GM23338 (cell line): ENCODE results near the gene CPSF4. TPM values are rescaled to one million over a fixed set of nuclear protein-coding genes. Genes with fewer than 3 reads are reported as not detected.

Experiments
- EZH2phosphoT487 ChIP-seq: fragments of 200-600 bp; sonication (generic); IDR thresholded peaks from one replicate; pipeline ENCODE4 v1.8.1; 2018; ENCODE audit warnings: antibody characterized with exemption; ENCODE audit not compliant: unreplicated experiment
- NANOG ChIP-seq: IDR thresholded peaks from 2 replicates; pipeline ENCODE4 v1.6.1; 2016; ENCODE audit warnings: antibody characterized with exemption, borderline replicate concordance
- ZNF114 ChIP-seq: fragments of 250-450 bp; sonication (Bioruptor Pico); IDR thresholded peaks from 2 replicates; pipeline ENCODE4 v1.5.0; 2020; ENCODE audit warnings: mild to moderate bottlenecking, moderate library complexity
- ZNF462 ChIP-seq: fragments of 250-450 bp; sonication (Bioruptor Pico); IDR thresholded peaks from 2 replicates; pipeline ENCODE4 v1.5.0; 2020; ENCODE audit warnings: mild to moderate bottlenecking, moderate library complexity
- polyA plus RNA-seq: library from polyadenylated mRNA; unstranded; fragments of >200 nt; fragmentation: Nextera tagmentation; extraction: Ambion mirVana; gene quantifications from 2 replicates; pipeline ENCODE4 v1.2.1, GENCODE V29; 2016
- total RNA-seq: library from RNA; depleted of rRNA; stranded (reverse); fragments of >200 nt; shearing (Covaris generic); gene quantifications from 2 replicates; pipeline ENCODE4 v1.2.3, GENCODE V29; 2014
- TF ChIP-seq, protein P1 (sequence below): IDR thresholded peaks from one replicate; pipeline ENCODE4 v1.6.1; 2018; ENCODE audit warnings: antibody characterized with exemption; ENCODE audit not compliant: unreplicated experiment

Gene CPSF4
- total and polyA plus RNA-seq, 2 experiments from 2014 or later = 34.3 to 93.2 TPM

DNA sequence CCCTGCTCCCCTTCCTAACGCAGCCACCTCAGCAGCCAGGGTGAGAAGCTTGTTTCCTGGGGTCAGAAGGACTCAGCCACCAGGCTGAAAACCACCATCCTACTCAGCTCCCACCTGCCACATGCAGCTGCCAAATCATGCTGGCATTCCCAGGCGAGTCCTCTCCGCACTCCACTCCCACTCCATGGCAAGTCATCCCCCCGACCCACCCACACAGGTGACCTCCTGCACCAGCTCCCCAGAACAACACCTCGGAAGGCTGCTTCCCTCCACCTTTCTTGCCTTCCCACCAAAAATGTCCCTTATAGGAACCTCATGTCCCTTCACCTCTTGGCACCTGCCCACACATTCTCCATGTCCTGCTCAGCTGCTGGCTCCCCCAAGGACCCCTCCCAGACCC lies 35.0 kb upstream of the CPSF4 start (continued):
- TF ChIP-seq, protein P1, sequence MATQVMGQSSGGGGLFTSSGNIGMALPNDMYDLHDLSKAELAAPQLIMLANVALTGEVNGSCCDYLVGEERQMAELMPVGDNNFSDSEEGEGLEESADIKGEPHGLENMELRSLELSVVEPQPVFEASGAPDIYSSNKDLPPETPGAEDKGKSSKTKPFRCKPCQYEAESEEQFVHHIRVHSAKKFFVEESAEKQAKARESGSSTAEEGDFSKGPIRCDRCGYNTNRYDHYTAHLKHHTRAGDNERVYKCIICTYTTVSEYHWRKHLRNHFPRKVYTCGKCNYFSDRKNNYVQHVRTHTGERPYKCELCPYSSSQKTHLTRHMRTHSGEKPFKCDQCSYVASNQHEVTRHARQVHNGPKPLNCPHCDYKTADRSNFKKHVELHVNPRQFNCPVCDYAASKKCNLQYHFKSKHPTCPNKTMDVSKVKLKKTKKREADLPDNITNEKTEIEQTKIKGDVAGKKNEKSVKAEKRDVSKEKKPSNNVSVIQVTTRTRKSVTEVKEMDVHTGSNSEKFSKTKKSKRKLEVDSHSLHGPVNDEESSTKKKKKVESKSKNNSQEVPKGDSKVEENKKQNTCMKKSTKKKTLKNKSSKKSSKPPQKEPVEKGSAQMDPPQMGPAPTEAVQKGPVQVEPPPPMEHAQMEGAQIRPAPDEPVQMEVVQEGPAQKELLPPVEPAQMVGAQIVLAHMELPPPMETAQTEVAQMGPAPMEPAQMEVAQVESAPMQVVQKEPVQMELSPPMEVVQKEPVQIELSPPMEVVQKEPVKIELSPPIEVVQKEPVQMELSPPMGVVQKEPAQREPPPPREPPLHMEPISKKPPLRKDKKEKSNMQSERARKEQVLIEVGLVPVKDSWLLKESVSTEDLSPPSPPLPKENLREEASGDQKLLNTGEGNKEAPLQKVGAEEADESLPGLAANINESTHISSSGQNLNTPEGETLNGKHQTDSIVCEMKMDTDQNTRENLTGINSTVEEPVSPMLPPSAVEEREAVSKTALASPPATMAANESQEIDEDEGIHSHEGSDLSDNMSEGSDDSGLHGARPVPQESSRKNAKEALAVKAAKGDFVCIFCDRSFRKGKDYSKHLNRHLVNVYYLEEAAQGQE = no peak
- no peak for TF ChIP-seq ZNF462 (CRISPR knock-in tag)
- no peak for TF ChIP-seq EZH2phosphoT487
- no peak for TF ChIP-seq NANOG
- no peak for TF ChIP-seq ZNF114 (CRISPR knock-in tag)
